ENCODE results near the gene ZSWIM3. TPM values are rescaled to one million over a fixed set of nuclear protein-coding genes. Genes with fewer than 3 reads are reported as not detected.

Gene ZSWIM3
- total and polyA plus RNA-seq, 2 of the 13 experiments (the other 11 are each of a cell fraction or from before 2014, with no cell fraction given) = 5.2 to 5.8 TPM

- TF ChIP-seq ZNF281 (CRISPR knock-in tag; IDR thresholded peaks at IDR 0.05; ENCODE audit: borderline replicate concordance) = no peak
- no peak for TF ChIP-seq KDM5B (CRISPR knock-in tag; IDR thresholded peaks at IDR 0.05; ENCODE audit: borderline replicate concordance)
- TF ChIP-seq EHMT2 (IDR thresholded peaks at IDR 0.05; ENCODE audit: borderline replicate concordance, low read depth, low read length) = no peak
- peak; percentile 54; the same call in 1 of the 2 replicates for TF ChIP-seq NR2C2 (CRISPR knock-in tag; IDR thresholded peaks at IDR 0.05; ENCODE audit: borderline replicate concordance)
- peak; percentile 74; the same call in 1 of the 2 replicates for TF ChIP-seq ZMYM2 (CRISPR knock-in tag; IDR thresholded peaks at IDR 0.05)
- TF ChIP-seq MIER3 (CRISPR knock-in tag; IDR thresholded peaks at IDR 0.05; ENCODE audit: borderline replicate concordance) = 0 out of 2 replicates have a peak, but pooled peaks have one; percentile 29
- TF ChIP-seq EZH2 (conservative IDR thresholded peaks at IDR 0.05; ENCODE audit: low read depth, low read length) = no peak
- TF ChIP-seq ZFP37 (CRISPR knock-in tag; IDR thresholded peaks at IDR 0.05; ENCODE audit: borderline replicate concordance) = no peak
- 0 out of 2 replicates have a peak, but pooled peaks have one; percentile 39 for TF ChIP-seq E2F1 (CRISPR knock-in tag; IDR thresholded peaks at IDR 0.05)
- TF ChIP-seq ZNF484 (CRISPR knock-in tag; IDR thresholded peaks at IDR 0.05; ENCODE audit: borderline replicate concordance, low read depth) = no peak
- TF ChIP-seq NR2F6 (IDR thresholded peaks at IDR 0.05) = peak; percentile 58
- peak; percentile 68 for TF ChIP-seq NR2F6 (CRISPR knock-in tag; IDR thresholded peaks at IDR 0.05)
- no peak for TF ChIP-seq SRY (CRISPR knock-in tag; IDR thresholded peaks at IDR 0.05)
- peak; percentile 40; the same call in 1 of the 2 replicates for TF ChIP-seq MED1 (CRISPR knock-in tag; IDR thresholded peaks at IDR 0.05)
- TF ChIP-seq ZFY (CRISPR knock-in tag; IDR thresholded peaks at IDR 0.05) = no peak
- no peak for TF ChIP-seq PAF1 (CRISPR knock-in tag; IDR thresholded peaks at IDR 0.05)
- TF ChIP-seq ZNF362 (CRISPR knock-in tag; IDR thresholded peaks at IDR 0.05; ENCODE audit: borderline replicate concordance) = peak; percentile 94
- 0 out of 2 replicates have a peak, but pooled peaks have one; percentile 15 for TF ChIP-seq MAFG (CRISPR knock-in tag; IDR thresholded peaks at IDR 0.05)
- TF ChIP-seq PLSCR1 (CRISPR knock-in tag; IDR thresholded peaks at IDR 0.05; ENCODE audit: borderline replicate concordance) = no peak
- no peak for TF ChIP-seq SMAD9 (CRISPR knock-in tag; IDR thresholded peaks at IDR 0.05)
- TF ChIP-seq GLMP (CRISPR knock-in tag; IDR thresholded peaks at IDR 0.05; ENCODE audit: borderline replicate concordance) = no peak
- TF ChIP-seq ZNF768 (CRISPR knock-in tag; IDR thresholded peaks at IDR 0.05) = no peak
- TF ChIP-seq ZNF17 (CRISPR knock-in tag; IDR thresholded peaks at IDR 0.05) = no peak
These were observed 64.1 kb downstream of the ZSWIM3 start (continued) for GRCh38 chr20:45921337-45922189.

All from HepG2 (cell line).